Bronchial epithelial cell (primary cell): ENCODE measurements around the gene ZNF746. TPM values are rescaled to one million over a fixed set of nuclear protein-coding genes. Genes with fewer than 3 reads are reported as not detected.

Experiments
- DNase-seq: peaks from one replicate; pipeline ENCODE4 v3.0.0-alpha.2; 2010; ENCODE audit warnings: low read depth
- FAIRE-seq: peaks from 2 replicates; lab custom pipeline; 2011; peaks lifted over from hg19 to GRCh38; lab: Jason Lieb, UNC
- H3K27me3 ChIP-seq: 2 replicates; pipeline ENCODE4 v1.5.1; 2011; ENCODE audit warnings: low read length; ENCODE audit not compliant: control insufficient read depth, insufficient read depth
- H3K36me3 ChIP-seq: 2 replicates; pipeline ENCODE4 v1.5.1; 2011; ENCODE audit warnings: low read length; ENCODE audit not compliant: control insufficient read depth, insufficient read depth
- H3K4me3 ChIP-seq: 2 replicates; pipeline ENCODE4 v1.5.1; 2011; ENCODE audit warnings: mild to moderate bottlenecking, low read depth, low read length, control low read depth
- total RNA-seq: library from RNA; depleted of rRNA; stranded (reverse); fragments of >200 nt; gene quantifications from 2 replicates; pipeline ENCODE4 v1.2.1, GENCODE V29; 2014
- TF ChIP-seq, protein P1 (sequence below): IDR thresholded peaks from 2 replicates; pipeline ENCODE4 v1.5.1; 2011; ENCODE audit warnings: mild to moderate bottlenecking, moderate library complexity, low read length, control low read depth, inconsistent platforms; ENCODE audit not compliant: insufficient read depth, severe bottlenecking

Gene ZNF746
- total RNA-seq, 1 donor from 2014 or later, result 15.0 TPM

GRCh38 chr7:149432121-149432691 is 65.4 kb downstream of the ZNF746 start:
- Histone ChIP-seq H3K27me3 (no peaks in the 10 kb centered on the region), H3K4me3 (no peak overlapping the region), H3K36me3 (peaks cover 14% of the 10 kb centered on the region)
- FAIRE-seq, result no peak
- TF ChIP-seq, protein P1, sequence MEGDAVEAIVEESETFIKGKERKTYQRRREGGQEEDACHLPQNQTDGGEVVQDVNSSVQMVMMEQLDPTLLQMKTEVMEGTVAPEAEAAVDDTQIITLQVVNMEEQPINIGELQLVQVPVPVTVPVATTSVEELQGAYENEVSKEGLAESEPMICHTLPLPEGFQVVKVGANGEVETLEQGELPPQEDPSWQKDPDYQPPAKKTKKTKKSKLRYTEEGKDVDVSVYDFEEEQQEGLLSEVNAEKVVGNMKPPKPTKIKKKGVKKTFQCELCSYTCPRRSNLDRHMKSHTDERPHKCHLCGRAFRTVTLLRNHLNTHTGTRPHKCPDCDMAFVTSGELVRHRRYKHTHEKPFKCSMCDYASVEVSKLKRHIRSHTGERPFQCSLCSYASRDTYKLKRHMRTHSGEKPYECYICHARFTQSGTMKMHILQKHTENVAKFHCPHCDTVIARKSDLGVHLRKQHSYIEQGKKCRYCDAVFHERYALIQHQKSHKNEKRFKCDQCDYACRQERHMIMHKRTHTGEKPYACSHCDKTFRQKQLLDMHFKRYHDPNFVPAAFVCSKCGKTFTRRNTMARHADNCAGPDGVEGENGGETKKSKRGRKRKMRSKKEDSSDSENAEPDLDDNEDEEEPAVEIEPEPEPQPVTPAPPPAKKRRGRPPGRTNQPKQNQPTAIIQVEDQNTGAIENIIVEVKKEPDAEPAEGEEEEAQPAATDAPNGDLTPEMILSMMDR, result no peak
- no peak for DNase-seq

DNA sequence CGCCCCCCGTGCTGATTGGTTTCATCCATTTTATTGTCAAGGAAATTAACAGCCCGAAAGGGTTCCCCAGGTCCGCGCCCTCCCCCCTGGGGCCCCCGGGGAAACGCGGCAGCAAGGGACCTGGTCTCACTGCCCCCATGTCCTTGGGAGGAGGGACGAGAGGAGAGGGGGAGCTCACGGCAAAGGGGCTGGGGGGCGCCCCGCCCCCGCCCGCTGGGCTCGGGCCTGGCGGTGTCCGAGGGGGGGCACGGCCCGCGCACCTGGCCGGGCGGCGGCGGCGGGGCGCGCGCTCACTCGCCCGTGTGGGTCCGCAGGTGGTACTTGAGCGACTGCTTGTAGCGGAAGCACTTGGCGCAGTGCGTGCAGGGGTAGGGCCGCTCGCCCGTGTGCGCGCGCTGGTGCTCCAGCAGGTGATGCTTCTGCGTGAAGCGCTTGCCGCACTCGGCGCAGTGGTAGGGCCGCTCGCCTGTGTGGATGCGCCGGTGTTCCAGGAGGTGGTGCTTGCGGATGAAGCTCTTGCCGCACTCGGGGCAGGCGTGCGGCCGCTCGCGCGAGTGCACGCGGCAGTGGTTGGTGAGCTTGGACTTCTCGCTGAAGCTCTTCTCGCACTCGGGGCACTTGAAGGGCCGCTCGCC is 66.0 kb downstream of the ZNF746 start:
- Histone ChIP-seq H3K27me3 (no peaks in the 10 kb centered on the region), H3K36me3 (peaks cover 12% of the 10 kb centered on the region), H3K4me3 (no peak overlapping the region)
- TF ChIP-seq, protein P1, result no peak
- no peak for DNase-seq
- FAIRE-seq, result no peak

- FAIRE-seq (no peak), DNase-seq (no peak)
- TF ChIP-seq, protein P1, result no peak
- Histone ChIP-seq H3K4me3 (no peak overlapping the region), H3K36me3 (peaks cover 10% of the 10 kb centered on the region), H3K27me3 (no peaks in the 10 kb centered on the region)
Measured at GRCh38 chr7:149430192-149430591, 67.4 kb downstream of the ZNF746 start.

DNA sequence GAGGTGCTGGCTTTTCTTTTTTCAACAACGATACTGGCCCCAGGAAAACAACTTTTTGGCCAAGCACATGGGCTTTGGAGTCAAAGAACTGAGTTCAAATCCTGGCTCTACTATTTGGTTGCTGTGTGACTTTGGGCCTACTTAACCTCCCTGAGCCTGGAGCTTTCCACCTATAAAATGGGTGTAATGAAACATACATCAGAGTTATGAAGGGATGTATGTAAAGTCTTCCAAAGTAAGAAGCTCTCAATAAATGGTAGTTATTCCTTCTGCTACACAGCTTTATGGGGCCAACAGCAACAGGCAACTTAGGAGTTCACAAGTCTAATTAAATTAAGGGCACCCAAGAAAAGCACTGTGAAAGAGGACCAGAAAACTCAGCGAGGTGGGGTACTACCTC is 69.7 kb downstream of the ZNF746 start:
- TF ChIP-seq, protein P1, result no peak
- FAIRE-seq (no peak), DNase-seq (no peak)
- Histone ChIP-seq H3K36me3 (peaks cover 10% of the 10 kb centered on the region), H3K27me3 (no peaks in the 10 kb centered on the region), H3K4me3 (no peak overlapping the region)

GRCh38 chr7:149427096-149427680 is 70.4 kb downstream of the ZNF746 start:
- H3K4me3 ChIP-seq, result no peak overlapping the region
- TF ChIP-seq, protein P1, result no peak
- no peaks in the 10 kb centered on the region for H3K27me3 ChIP-seq
- DNase-seq (no peak), FAIRE-seq (no peak)
- H3K36me3 ChIP-seq, result peaks cover 5% of the 10 kb centered on the region
